Measurements from ENCODE around the gene ZNF3. TPM values are rescaled to one million over a fixed set of nuclear protein-coding genes. Genes with fewer than 3 reads are reported as not detected.
A peak's percentile ranks its signal among the peaks of the same experiment; 100 is the strongest.

ZNF3 gene
- total and polyA plus RNA-seq, 9 of the 15 experiments (the other 6 are each of a cell fraction or from before 2014, with no cell fraction given), result 30.0 to 64.9 (median 51.5) TPM

DNA sequence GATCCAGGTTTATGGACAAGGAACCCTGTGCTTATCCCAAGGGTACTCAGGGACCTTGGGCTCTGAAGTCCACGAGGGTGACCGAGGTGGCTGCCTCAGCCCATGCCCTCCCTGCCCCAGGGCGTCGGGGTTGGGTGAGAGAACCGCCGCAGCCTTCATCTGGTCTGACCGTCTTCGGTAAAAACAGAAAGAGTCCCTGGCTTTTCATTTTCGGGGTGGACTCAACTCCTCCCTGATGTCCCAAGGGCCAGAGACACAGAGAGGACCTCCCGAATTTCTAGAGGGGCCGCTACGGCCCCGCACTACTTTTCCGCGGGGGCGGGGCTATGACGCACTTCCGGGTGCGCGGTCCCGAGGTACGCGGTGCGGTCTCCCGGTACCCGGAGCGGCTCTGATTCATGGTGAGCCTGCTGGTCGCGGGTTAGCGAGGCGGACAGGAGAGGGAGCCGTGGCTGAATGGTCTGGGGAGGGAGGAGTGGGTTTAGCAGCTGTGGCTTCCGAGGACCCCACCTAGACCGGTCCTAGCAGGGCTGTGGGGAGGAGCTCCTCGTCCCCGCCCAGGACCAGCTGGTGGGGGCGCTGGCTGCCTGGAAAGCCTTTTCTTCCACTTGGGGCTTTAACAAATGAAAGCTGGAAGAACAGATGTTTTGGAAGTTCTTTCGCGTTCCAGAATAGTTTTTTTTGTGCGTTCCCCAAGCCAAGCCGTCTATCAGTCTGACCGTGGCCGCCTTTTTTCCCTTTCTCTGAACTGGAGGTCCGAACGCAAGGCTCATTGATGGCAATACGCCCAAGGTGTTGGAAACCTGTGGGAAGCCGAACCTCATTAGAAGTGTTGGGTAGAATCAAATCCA lies 31.9 kb downstream of the ZNF3 start, which contains the start of gene ZSCAN21 (continued):
- TF ChIP-seq, protein P1, sequence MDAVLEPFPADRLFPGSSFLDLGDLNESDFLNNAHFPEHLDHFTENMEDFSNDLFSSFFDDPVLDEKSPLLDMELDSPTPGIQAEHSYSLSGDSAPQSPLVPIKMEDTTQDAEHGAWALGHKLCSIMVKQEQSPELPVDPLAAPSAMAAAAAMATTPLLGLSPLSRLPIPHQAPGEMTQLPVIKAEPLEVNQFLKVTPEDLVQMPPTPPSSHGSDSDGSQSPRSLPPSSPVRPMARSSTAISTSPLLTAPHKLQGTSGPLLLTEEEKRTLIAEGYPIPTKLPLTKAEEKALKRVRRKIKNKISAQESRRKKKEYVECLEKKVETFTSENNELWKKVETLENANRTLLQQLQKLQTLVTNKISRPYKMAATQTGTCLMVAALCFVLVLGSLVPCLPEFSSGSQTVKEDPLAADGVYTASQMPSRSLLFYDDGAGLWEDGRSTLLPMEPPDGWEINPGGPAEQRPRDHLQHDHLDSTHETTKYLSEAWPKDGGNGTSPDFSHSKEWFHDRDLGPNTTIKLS (IDR thresholded peaks at IDR 0.05; ENCODE audit: borderline replicate concordance, low read depth), result peak; percentile 81
- TF ChIP-seq ZNF316 (IDR thresholded peaks at IDR 0.05) (no peak), NCOA1 (IDR thresholded peaks at IDR 0.05; ENCODE audit: low read depth) (0 out of 2 replicates have a peak, but pooled peaks have one; percentile 36), FOXJ2 (tag; IDR thresholded peaks at IDR 0.05) (0 out of 2 replicates have a peak, but pooled peaks have one; percentile 39), RFX1 (IDR thresholded peaks at IDR 0.05) (peak; percentile 52), TAF7 (tag; IDR thresholded peaks at IDR 0.05) (no peak), RBM15 (IDR thresholded peaks at IDR 0.05; ENCODE audit: insufficient read depth, low read length) (no peak), YBX1 (IDR thresholded peaks at IDR 0.05) (no peak)
- TF ChIP-seq, protein P2, sequence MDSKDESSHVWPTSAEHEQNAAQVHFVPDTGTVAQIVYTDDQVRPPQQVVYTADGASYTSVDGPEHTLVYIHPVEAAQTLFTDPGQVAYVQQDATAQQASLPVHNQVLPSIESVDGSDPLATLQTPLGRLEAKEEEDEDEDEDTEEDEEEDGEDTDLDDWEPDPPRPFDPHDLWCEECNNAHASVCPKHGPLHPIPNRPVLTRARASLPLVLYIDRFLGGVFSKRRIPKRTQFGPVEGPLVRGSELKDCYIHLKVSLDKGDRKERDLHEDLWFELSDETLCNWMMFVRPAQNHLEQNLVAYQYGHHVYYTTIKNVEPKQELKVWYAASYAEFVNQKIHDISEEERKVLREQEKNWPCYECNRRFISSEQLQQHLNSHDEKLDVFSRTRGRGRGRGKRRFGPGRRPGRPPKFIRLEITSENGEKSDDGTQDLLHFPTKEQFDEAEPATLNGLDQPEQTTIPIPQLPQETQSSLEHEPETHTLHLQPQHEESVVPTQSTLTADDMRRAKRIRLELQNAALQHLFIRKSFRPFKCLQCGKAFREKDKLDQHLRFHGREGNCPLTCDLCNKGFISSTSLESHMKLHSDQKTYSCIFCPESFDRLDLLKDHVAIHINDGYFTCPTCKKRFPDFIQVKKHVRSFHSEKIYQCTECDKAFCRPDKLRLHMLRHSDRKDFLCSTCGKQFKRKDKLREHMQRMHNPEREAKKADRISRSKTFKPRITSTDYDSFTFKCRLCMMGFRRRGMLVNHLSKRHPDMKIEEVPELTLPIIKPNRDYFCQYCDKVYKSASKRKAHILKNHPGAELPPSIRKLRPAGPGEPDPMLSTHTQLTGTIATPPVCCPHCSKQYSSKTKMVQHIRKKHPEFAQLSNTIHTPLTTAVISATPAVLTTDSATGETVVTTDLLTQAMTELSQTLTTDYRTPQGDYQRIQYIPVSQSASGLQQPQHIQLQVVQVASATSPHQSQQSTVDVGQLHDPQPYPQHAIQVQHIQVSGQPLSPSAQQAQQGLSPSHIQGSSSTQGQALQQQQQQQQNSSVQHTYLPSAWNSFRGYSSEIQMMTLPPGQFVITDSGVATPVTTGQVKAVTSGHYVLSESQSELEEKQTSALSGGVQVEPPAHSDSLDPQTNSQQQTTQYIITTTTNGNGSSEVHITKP (IDR thresholded peaks at IDR 0.05; ENCODE audit: partially characterized antibody), result peak; percentile 34
- TF ChIP-seq, protein P3, sequence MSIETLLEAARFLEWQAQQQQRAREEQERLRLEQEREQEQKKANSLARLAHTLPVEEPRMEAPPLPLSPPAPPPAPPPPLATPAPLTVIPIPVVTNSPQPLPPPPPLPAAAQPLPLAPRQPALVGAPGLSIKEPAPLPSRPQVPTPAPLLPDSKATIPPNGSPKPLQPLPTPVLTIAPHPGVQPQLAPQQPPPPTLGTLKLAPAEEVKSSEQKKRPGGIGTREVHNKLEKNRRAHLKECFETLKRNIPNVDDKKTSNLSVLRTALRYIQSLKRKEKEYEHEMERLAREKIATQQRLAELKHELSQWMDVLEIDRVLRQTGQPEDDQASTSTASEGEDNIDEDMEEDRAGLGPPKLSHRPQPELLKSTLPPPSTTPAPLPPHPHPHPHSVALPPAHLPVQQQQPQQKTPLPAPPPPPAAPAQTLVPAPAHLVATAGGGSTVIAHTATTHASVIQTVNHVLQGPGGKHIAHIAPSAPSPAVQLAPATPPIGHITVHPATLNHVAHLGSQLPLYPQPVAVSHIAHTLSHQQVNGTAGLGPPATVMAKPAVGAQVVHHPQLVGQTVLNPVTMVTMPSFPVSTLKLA (conservative IDR thresholded peaks at IDR 0.05), result peak; percentile 85 to 94
- TF ChIP-seq, protein P4, sequence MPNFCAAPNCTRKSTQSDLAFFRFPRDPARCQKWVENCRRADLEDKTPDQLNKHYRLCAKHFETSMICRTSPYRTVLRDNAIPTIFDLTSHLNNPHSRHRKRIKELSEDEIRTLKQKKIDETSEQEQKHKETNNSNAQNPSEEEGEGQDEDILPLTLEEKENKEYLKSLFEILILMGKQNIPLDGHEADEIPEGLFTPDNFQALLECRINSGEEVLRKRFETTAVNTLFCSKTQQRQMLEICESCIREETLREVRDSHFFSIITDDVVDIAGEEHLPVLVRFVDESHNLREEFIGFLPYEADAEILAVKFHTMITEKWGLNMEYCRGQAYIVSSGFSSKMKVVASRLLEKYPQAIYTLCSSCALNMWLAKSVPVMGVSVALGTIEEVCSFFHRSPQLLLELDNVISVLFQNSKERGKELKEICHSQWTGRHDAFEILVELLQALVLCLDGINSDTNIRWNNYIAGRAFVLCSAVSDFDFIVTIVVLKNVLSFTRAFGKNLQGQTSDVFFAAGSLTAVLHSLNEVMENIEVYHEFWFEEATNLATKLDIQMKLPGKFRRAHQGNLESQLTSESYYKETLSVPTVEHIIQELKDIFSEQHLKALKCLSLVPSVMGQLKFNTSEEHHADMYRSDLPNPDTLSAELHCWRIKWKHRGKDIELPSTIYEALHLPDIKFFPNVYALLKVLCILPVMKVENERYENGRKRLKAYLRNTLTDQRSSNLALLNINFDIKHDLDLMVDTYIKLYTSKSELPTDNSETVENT (CRISPR knock-in tag; IDR thresholded peaks at IDR 0.05), result peak; percentile 38; the same call in 1 of the 2 replicates
- TF ChIP-seq, protein P5, sequence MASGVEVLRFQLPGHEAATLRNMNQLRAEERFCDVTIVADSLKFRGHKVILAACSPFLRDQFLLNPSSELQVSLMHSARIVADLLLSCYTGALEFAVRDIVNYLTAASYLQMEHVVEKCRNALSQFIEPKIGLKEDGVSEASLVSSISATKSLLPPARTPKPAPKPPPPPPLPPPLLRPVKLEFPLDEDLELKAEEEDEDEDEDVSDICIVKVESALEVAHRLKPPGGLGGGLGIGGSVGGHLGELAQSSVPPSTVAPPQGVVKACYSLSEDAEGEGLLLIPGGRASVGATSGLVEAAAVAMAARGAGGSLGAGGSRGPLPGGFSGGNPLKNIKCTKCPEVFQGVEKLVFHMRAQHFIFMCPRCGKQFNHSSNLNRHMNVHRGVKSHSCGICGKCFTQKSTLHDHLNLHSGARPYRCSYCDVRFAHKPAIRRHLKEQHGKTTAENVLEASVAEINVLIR (CRISPR knock-in tag; IDR thresholded peaks at IDR 0.05), result peak; percentile 93
- TF ChIP-seq, protein P6, sequence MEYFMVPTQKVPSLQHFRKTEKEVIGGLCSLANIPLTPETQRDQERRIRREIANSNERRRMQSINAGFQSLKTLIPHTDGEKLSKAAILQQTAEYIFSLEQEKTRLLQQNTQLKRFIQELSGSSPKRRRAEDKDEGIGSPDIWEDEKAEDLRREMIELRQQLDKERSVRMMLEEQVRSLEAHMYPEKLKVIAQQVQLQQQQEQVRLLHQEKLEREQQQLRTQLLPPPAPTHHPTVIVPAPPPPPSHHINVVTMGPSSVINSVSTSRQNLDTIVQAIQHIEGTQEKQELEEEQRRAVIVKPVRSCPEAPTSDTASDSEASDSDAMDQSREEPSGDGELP (CRISPR knock-in tag; IDR thresholded peaks at IDR 0.05; ENCODE audit: borderline replicate concordance), result peak; percentile 99
- TF ChIP-seq, protein P7, sequence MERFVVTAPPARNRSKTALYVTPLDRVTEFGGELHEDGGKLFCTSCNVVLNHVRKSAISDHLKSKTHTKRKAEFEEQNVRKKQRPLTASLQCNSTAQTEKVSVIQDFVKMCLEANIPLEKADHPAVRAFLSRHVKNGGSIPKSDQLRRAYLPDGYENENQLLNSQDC (CRISPR knock-in tag; IDR thresholded peaks at IDR 0.05), result no peak
